Smooth muscle cell (in vitro differentiated cells): ENCODE results near the gene IGFN1. TPM values are rescaled to one million over a fixed set of nuclear protein-coding genes. Genes with fewer than 3 reads are reported as not detected.

Experiments used
- DNase-seq: peaks from one replicate; lab custom pipeline; 2025; ENCODE audit not compliant: unreplicated experiment; lab: John Stamatoyannopoulos, UW
- H2AFZ ChIP-seq: fragments of 200-600 bp; sonication (generic); 2 replicates; pipeline ENCODE4 v1.6.0; 2016; ENCODE audit warnings: antibody characterized with exemption, low read depth, mild to moderate bottlenecking
- H3F3A ChIP-seq: fragments of 200-600 bp; sonication (generic); 2 replicates; pipeline ENCODE4 v1.6.0; 2017; ENCODE audit warnings: antibody characterized with exemption, low read depth
- H3K27ac ChIP-seq: fragments of 200-600 bp; sonication (generic); 2 replicates; pipeline ENCODE4 v1.5.1; 2016; ENCODE audit warnings: low read depth, mild to moderate bottlenecking
- H3K27me3 ChIP-seq: fragments of 200-600 bp; sonication (generic); 2 replicates; pipeline ENCODE4 v1.6.1; 2016; ENCODE audit warnings: low read depth, mild to moderate bottlenecking
- H3K36me3 ChIP-seq: fragments of 200-600 bp; sonication (generic); 2 replicates; pipeline ENCODE4 v1.5.1; 2016; ENCODE audit warnings: low read depth
- H3K4me1 ChIP-seq: fragments of 200-600 bp; sonication (generic); 2 replicates; pipeline ENCODE4 v1.5.1; 2016; ENCODE audit warnings: low read depth
- H3K4me2 ChIP-seq: fragments of 200-600 bp; sonication (generic); 2 replicates; pipeline ENCODE4 v1.6.0; 2016; ENCODE audit warnings: mild to moderate bottlenecking
- H3K4me3 ChIP-seq: fragments of 200-600 bp; sonication (generic); 2 replicates; pipeline ENCODE4 v1.5.1; 2016; ENCODE audit warnings: mild to moderate bottlenecking
- H3K79me2 ChIP-seq: fragments of 200-600 bp; sonication (generic); 2 replicates; pipeline ENCODE4 v1.6.0; 2016; ENCODE audit warnings: low read depth, mild to moderate bottlenecking
- H3K9ac ChIP-seq: fragments of 200-600 bp; sonication (generic); 2 replicates; pipeline ENCODE4 v1.6.0; 2016; ENCODE audit warnings: low read depth
- H3K9me3 ChIP-seq: fragments of 200-600 bp; sonication (generic); replicated peaks from 2 replicates; pipeline ENCODE4 v1.5.1; 2016; ENCODE audit warnings: low read depth
- H4K20me1 ChIP-seq: fragments of 200-600 bp; sonication (generic); 2 replicates; pipeline ENCODE4 v1.6.0; 2016; ENCODE audit warnings: low read depth
- CTCF ChIP-seq: fragments of 200-600 bp; sonication (generic); IDR thresholded peaks from 2 replicates; pipeline ENCODE4 v1.5.1; 2017; ENCODE audit warnings: borderline replicate concordance, mild to moderate bottlenecking, antibody characterized with exemption; ENCODE audit not compliant: insufficient read depth, poor library complexity, severe bottlenecking
- WGBS: methylation state at CpG from one replicate; pipeline ENCODE4 v1.1.7; 2016; ENCODE audit warnings: low lambda C conversion rate; 5-methylcytosine and 5-hydroxymethylcytosine counted together
- polyA plus RNA-seq: library from polyadenylated mRNA; unstranded; fragments of >200 nt; fragmentation: Nextera tagmentation; extraction: Ambion mirVana; gene quantifications from 2 replicates; pipeline ENCODE4 v1.2.1, GENCODE V29; 2016
- total RNA-seq: library from RNA; depleted of rRNA; stranded (reverse); fragments of >200 nt; gene quantifications from 2 replicates; pipeline ENCODE4 v1.2.3, GENCODE V29; 2014

Gene IGFN1
- total and polyA plus RNA-seq, 2 experiments from 2014 or later: not detected

GRCh38 chr1:201172999-201173610, 17.5 kb upstream of the IGFN1 start:
- Histone ChIP-seq H3K9ac (no peak overlapping the region), H3K27ac (no peak overlapping the region), H3K4me2 (no peak overlapping the region), H2AFZ (no peak overlapping the region), H3K79me2 (no peaks in the 10 kb centered on the region), H3K4me3 (no peak overlapping the region), H3K27me3 (no peaks in the 10 kb centered on the region), H3K36me3 (no peaks in the 10 kb centered on the region), H3K4me1 (no peaks in the 10 kb centered on the region), H3F3A (peaks cover 18% of the 10 kb centered on the region), H3K9me3 (no peaks in the 10 kb centered on the region), H4K20me1 (no peaks in the 10 kb centered on the region)
- no peak for TF ChIP-seq CTCF
- DNase-seq: no peak
- WGBS: 92% methylated on average over 4 of the region's 4 CpGs

- no peak overlapping the region for H3K27ac ChIP-seq
- no peak overlapping the region for H3K9ac ChIP-seq
- peaks cover 18% of the 10 kb centered on the region for H3F3A ChIP-seq
- H3K4me3 ChIP-seq: no peak overlapping the region
- H3K4me2 ChIP-seq: no peak overlapping the region
- no peaks in the 10 kb centered on the region for H3K4me1 ChIP-seq
- DNase-seq: no peak
- 59% methylated on average over 1 of the region's 1 CpG for WGBS
- H3K79me2 ChIP-seq: no peaks in the 10 kb centered on the region
- H3K27me3 ChIP-seq: no peaks in the 10 kb centered on the region
- no peaks in the 10 kb centered on the region for H4K20me1 ChIP-seq
- no peak overlapping the region for H2AFZ ChIP-seq
- no peaks in the 10 kb centered on the region for H3K9me3 ChIP-seq
- TF ChIP-seq CTCF: no peak
- H3K36me3 ChIP-seq: no peaks in the 10 kb centered on the region
Measured at GRCh38 chr1:201173736-201174135, 16.9 kb upstream of the IGFN1 start.

- Histone ChIP-seq H3K27me3 (peaks cover under 1% of the 10 kb centered on the region), H3K9me3 (no peaks in the 10 kb centered on the region), H3F3A (peaks cover 6% of the 10 kb centered on the region), H3K36me3 (no peaks in the 10 kb centered on the region), H3K9ac (no peak overlapping the region), H3K4me1 (no peaks in the 10 kb centered on the region), H4K20me1 (no peaks in the 10 kb centered on the region), H3K79me2 (no peaks in the 10 kb centered on the region), H3K27ac (no peak overlapping the region), H3K4me2 (no peak overlapping the region), H2AFZ (no peak overlapping the region), H3K4me3 (no peak overlapping the region)
- 96% methylated on average over 7 of the region's 7 CpGs for WGBS
- no peak for DNase-seq
- no peak for TF ChIP-seq CTCF
Measured at GRCh38 chr1:201175820-201176500, 14.7 kb upstream of the IGFN1 start.

- Histone ChIP-seq H2AFZ (no peak overlapping the region), H3K4me2 (no peak overlapping the region), H3K4me1 (no peaks in the 10 kb centered on the region), H3K27me3 (peaks cover 10% of the 10 kb centered on the region), H3F3A (peaks cover 6% of the 10 kb centered on the region), H3K79me2 (no peaks in the 10 kb centered on the region), H3K4me3 (no peak overlapping the region), H4K20me1 (no peaks in the 10 kb centered on the region), H3K36me3 (no peaks in the 10 kb centered on the region), H3K9ac (no peak overlapping the region), H3K9me3 (no peaks in the 10 kb centered on the region), H3K27ac (no peak overlapping the region)
- WGBS: 62% methylated on average over 2 of the region's 2 CpGs
- no peak for DNase-seq
- TF ChIP-seq CTCF: no peak
Measured at GRCh38 chr1:201176940-201177339, 13.7 kb upstream of the IGFN1 start.
